ENCODE measurements around the gene GPR89B.
"Not testable (repeated sequence)": the region's sequence is repeated elsewhere in the genome, so short reads cannot be mapped to it uniquely, and the experiment has no call there.

GPR89B gene

DNA sequence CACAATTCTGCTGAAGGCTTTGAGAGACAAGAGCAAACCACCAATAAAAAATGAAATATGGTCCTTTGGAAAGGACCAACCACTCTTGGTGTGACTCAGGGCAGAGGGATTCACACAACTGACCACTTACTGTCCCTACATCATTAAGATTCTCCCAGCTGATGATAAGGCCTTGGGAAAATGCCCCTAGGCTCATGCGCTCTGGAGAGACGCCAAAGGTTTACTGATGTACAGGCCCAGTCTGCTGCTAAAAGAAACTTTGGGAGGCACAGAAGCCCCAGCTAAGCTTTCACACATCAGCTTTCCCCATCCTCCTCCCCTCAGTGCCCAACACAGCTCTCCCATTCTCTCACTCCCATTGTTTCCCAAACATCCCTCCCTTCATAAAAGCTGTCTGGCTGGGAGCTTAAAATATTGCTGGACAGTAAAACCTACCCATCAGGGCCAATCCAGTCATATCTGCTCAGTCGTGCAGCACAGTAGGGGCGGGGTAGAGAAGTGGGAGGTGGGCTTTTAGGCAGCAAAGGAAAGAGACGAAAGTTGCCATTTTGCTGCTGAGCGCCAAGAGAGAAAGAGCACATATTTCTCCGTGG, 25.9 kb upstream of the GPR89B start, which contains the start of gene GJA8:
GJA8 (plus strand) TSS at position 543 of the 593 bp plus-strand sequence. CDS start 5,161 bp downstream, outside the sequence.
- H3K27me3 ChIP-seq (ENCODE audit: control insufficient read depth, insufficient read depth, low read length) = no peaks in the 10 kb centered on the region
- no peaks in the 10 kb centered on the region for H3K4me1 ChIP-seq (ENCODE audit: control insufficient read depth, insufficient read depth, low read length)
- H3K36me3 ChIP-seq (ENCODE audit: control insufficient read depth, insufficient read depth, low read length) = no peaks in the 10 kb centered on the region
- no peak within 1 kb of the TSS for H3K4me3 ChIP-seq (ENCODE audit: low read depth, low read length)
- H3K27ac ChIP-seq (ENCODE audit: low read depth, low read length) = no peak within 1 kb of the TSS
- no peaks in the 10 kb centered on the region for H3K9me3 ChIP-seq (ENCODE audit: control insufficient read depth, insufficient read depth, low read depth, low read length)
- H3K9ac ChIP-seq (ENCODE audit: low read length) = no peak within 1 kb of the TSS

DNA sequence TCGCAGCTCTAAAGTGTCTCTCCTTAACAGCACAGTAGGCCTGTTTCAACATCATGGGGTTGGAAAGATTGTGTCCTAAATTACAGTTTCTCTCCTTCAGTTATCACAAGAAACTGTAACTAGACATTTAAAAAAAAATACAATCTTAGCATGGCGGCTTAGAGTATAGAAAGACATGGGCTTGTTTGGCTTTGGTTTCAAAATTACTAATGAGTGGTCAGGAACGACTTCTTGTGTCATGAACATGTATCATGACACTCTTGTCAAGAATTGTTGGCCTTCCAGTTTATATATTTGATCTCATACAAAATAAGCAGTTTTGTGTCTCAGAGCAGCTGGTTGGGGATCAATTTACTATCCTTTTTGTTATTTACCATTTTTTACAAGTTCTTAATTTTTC, 23.5 kb upstream of the GPR89B start:
- no peaks in the 10 kb centered on the region for H3K4me1 ChIP-seq (ENCODE audit: control insufficient read depth, insufficient read depth, low read length)
- H3K27ac ChIP-seq (ENCODE audit: low read depth, low read length) = no peak overlapping the region
- no peak overlapping the region for H3K9ac ChIP-seq (ENCODE audit: low read length)
- no peaks in the 10 kb centered on the region for H3K9me3 ChIP-seq (ENCODE audit: control insufficient read depth, insufficient read depth, low read depth, low read length)
- no peak overlapping the region for H3K4me3 ChIP-seq (ENCODE audit: low read depth, low read length)
- no peaks in the 10 kb centered on the region for H3K27me3 ChIP-seq (ENCODE audit: control insufficient read depth, insufficient read depth, low read length)
- H3K36me3 ChIP-seq (ENCODE audit: control insufficient read depth, insufficient read depth, low read length) = no peaks in the 10 kb centered on the region

DNA sequence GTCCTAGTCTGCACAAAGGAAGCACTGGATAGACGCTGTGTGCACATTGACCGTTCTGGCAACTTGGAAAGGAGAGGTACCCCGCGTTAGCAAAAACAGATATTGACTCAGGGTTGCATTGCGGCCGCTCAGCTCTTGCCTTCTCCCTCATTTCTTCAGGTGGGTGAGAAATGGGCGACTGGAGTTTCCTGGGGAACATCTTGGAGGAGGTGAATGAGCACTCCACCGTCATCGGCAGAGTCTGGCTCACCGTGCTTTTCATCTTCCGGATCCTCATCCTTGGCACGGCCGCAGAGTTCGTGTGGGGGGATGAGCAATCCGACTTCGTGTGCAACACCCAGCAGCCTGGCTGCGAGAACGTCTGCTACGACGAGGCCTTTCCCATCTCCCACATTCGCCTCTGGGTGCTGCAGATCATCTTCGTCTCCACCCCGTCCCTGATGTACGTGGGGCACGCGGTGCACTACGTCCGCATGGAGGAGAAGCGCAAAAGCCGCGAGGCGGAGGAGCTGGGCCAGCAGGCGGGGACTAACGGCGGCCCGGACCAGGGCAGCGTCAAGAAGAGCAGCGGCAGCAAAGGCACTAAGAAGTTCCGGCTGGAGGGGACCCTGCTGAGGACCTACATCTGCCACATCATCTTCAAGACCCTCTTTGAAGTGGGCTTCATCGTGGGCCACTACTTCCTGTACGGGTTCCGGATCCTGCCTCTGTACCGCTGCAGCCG, 20.3 kb upstream of the GPR89B start:
- Histone ChIP-seq H3K36me3 (ENCODE audit: control insufficient read depth, insufficient read depth, low read length) (no peaks in the 10 kb centered on the region), H3K4me1 (ENCODE audit: control insufficient read depth, insufficient read depth, low read length) (no peaks in the 10 kb centered on the region), H3K27me3 (ENCODE audit: control insufficient read depth, insufficient read depth, low read length) (no peaks in the 10 kb centered on the region), H3K27ac (ENCODE audit: low read depth, low read length) (no peak overlapping the region), H3K9me3 (ENCODE audit: control insufficient read depth, insufficient read depth, low read depth, low read length) (no peaks in the 10 kb centered on the region), H3K4me3 (ENCODE audit: low read depth, low read length) (no peak overlapping the region), H3K9ac (ENCODE audit: low read length) (no peak overlapping the region)

DNA sequence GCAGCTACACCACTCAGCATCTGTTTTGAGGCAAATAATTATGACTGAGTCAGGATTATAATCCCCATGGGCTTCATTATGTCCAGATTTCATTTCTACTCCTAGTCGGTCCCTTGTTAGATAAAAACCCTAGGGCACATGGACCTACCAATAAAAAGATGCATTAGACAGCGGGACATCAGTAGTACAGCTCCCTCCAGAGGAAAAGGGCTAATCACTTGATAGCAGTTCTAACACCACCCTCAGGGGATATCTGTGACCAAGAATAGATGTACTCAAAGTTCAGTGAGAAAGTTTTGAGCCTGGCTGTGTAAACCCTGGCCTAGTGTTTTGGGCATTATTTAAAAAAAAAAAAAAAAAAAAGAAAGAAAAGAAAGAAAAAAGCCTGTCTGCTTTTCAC, 15.7 kb upstream of the GPR89B start:
- Histone ChIP-seq H3K36me3 (ENCODE audit: control insufficient read depth, insufficient read depth, low read length) (no peaks in the 10 kb centered on the region), H3K9ac (ENCODE audit: low read length) (no peak overlapping the region), H3K4me1 (ENCODE audit: control insufficient read depth, insufficient read depth, low read length) (no peaks in the 10 kb centered on the region), H3K27me3 (ENCODE audit: control insufficient read depth, insufficient read depth, low read length) (peaks cover 2% of the 10 kb centered on the region; the same call in 1 of the 2 replicates), H3K27ac (ENCODE audit: low read depth, low read length) (no peak overlapping the region), H3K4me3 (ENCODE audit: low read depth, low read length) (no peak overlapping the region), H3K9me3 (ENCODE audit: control insufficient read depth, insufficient read depth, low read depth, low read length) (no peaks in the 10 kb centered on the region)

DNA sequence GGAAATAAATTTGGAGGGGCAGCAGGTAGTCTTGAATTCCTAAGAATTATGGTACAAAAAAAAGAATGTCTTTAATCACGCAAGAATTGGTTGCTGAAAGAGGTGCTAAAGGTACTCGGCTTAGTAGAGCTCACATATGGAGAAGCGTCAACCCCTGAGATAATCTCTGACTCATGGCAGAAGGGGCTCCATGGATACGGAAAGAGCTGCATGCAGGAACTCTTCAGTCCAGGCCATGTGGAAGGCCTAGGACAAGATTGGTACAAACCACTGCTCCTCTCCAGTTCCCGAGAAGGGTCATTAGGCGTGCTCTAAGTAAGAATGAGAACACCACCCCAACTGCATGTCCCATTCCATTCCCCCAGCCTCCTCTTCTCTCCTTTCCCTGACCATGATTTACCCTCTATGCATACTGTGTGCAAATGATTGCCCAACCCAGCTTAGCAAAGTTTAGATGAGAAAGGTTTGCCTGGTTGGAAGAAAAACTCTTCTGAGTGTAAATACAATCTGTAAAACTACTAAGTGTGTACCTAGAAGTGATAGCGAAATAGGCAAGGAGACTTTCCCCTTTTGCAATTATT, 14.8 kb upstream of the GPR89B start:
- Histone ChIP-seq H3K9ac (ENCODE audit: low read length) (no peak overlapping the region), H3K4me3 (ENCODE audit: low read depth, low read length) (no peak overlapping the region), H3K27ac (ENCODE audit: low read depth, low read length) (no peak overlapping the region), H3K27me3 (ENCODE audit: control insufficient read depth, insufficient read depth, low read length) (peaks cover 2% of the 10 kb centered on the region; the same call in 1 of the 2 replicates), H3K4me1 (ENCODE audit: control insufficient read depth, insufficient read depth, low read length) (no peaks in the 10 kb centered on the region), H3K36me3 (ENCODE audit: control insufficient read depth, insufficient read depth, low read length) (no peaks in the 10 kb centered on the region), H3K9me3 (ENCODE audit: control insufficient read depth, insufficient read depth, low read depth, low read length) (no peaks in the 10 kb centered on the region)

DNA sequence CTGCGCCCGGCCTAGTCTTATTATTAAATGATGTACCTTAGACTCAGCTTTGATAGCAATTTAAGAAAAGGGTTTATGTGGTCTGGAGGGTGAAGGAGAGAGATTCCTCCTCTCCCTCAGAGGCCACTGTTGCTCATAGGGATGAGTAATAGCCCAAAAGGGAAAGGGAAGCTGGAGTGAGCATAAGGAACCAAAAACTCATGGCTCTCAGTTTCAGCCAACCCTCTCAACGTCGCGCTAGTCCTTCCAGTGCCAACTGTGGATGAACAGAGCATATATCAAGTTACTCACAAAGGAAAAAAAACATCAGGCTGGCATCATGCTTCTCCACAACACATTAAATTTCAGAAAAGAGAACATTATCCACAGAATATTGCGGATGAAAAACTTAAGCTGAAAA, 8.3 kb upstream of the GPR89B start:
- H3K4me1 ChIP-seq (ENCODE audit: control insufficient read depth, insufficient read depth, low read length) = peaks cover 5% of the 10 kb centered on the region
- H3K9me3 ChIP-seq (ENCODE audit: control insufficient read depth, insufficient read depth, low read depth, low read length) = no peaks in the 10 kb centered on the region
- H3K9ac ChIP-seq (ENCODE audit: low read length) = no peak overlapping the region
- no peak overlapping the region for H3K27ac ChIP-seq (ENCODE audit: low read depth, low read length)
- no peaks in the 10 kb centered on the region for H3K36me3 ChIP-seq (ENCODE audit: control insufficient read depth, insufficient read depth, low read length)
- H3K4me3 ChIP-seq (ENCODE audit: low read depth, low read length) = no peak overlapping the region
- peaks cover 2% of the 10 kb centered on the region; the same call in 1 of the 2 replicates for H3K27me3 ChIP-seq (ENCODE audit: control insufficient read depth, insufficient read depth, low read length)

DNA sequence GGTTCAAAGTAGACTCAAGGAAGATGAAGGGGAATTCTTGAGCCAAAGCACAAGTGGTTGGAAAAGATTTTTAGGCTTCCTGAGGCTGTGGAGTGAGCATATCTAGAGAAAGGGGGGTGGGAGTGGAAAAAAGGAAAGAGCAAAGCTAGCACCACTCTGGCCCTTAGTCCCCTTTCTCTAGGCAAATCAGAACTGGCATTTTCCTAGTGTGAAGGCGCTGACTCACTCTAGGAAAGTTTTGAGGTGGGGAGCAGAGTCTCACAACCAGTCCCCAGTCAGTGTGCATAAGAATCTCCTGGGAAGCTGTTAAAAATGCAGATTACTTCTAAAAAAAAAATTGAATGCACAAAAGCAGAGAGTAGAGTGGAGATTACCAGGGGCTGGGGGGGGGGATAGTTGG, 3.4 kb upstream of the GPR89B start:
- H3K4me3 ChIP-seq (ENCODE audit: low read depth, low read length) = no peak overlapping the region
- no peaks in the 10 kb centered on the region for H3K27me3 ChIP-seq (ENCODE audit: control insufficient read depth, insufficient read depth, low read length)
- no peak overlapping the region for H3K9ac ChIP-seq (ENCODE audit: low read length)
- H3K9me3 ChIP-seq (ENCODE audit: control insufficient read depth, insufficient read depth, low read depth, low read length) = no peaks in the 10 kb centered on the region
- H3K27ac ChIP-seq (ENCODE audit: low read depth, low read length) = no peak overlapping the region
- H3K4me1 ChIP-seq (ENCODE audit: control insufficient read depth, insufficient read depth, low read length) = peaks cover 5% of the 10 kb centered on the region
- H3K36me3 ChIP-seq (ENCODE audit: control insufficient read depth, insufficient read depth, low read length) = no peaks in the 10 kb centered on the region

DNA sequence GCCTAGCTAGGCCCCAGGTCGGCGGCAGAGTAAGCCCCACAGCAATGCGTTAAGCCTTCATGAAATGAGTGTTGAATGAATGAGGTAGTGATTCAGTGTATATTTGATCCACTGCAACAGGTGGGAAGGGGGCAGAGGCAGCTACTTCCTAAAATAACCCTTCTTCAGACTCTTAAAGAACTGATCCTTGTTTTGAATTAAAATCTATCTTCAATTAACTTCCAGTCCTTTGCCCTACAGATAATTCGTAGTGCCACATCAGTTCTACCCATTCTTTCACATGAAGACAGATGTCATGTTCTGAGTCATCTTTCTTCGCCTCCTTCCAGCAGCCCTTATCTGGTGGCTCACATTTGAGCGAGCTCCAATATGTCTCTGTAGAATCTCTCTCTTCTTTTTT, 1.0 kb upstream of the GPR89B start:
- not testable (repeated sequence) for H3K36me3 ChIP-seq (ENCODE audit: control insufficient read depth, insufficient read depth, low read length); H3K27me3 ChIP-seq (ENCODE audit: control insufficient read depth, insufficient read depth, low read length); H3K4me1 ChIP-seq (ENCODE audit: control insufficient read depth, insufficient read depth, low read length); H3K4me3 ChIP-seq (ENCODE audit: low read depth, low read length); H3K9ac ChIP-seq (ENCODE audit: low read length); H3K9me3 ChIP-seq (ENCODE audit: control insufficient read depth, insufficient read depth, low read depth, low read length); H3K27ac ChIP-seq (ENCODE audit: low read depth, low read length)

DNA sequence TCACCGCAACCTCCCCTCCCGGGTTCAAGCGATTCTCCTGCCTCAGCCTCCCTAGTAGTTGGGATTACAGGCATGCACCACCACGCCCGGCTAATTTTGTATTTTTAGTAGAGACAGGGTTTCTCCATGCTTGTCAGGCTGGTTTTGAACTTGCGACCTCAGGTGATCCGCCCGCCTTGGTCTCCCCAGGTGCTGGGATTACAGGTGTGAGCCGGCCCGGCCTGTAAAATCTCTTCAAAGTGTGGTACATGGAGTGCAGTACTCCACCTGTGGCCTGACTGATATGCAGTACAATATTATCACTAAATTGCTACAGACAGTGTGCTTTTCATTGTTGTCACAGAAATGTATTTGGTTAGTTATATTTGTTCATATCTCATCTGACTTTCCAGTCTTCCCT, 531 bp upstream of the GPR89B start:
- H3K27me3 ChIP-seq (ENCODE audit: control insufficient read depth, insufficient read depth, low read length); H3K9me3 ChIP-seq (ENCODE audit: control insufficient read depth, insufficient read depth, low read depth, low read length); H3K4me1 ChIP-seq (ENCODE audit: control insufficient read depth, insufficient read depth, low read length); H3K9ac ChIP-seq (ENCODE audit: low read length); H3K27ac ChIP-seq (ENCODE audit: low read depth, low read length); H3K4me3 ChIP-seq (ENCODE audit: low read depth, low read length); H3K36me3 ChIP-seq (ENCODE audit: control insufficient read depth, insufficient read depth, low read length): not testable (repeated sequence)

DNA sequence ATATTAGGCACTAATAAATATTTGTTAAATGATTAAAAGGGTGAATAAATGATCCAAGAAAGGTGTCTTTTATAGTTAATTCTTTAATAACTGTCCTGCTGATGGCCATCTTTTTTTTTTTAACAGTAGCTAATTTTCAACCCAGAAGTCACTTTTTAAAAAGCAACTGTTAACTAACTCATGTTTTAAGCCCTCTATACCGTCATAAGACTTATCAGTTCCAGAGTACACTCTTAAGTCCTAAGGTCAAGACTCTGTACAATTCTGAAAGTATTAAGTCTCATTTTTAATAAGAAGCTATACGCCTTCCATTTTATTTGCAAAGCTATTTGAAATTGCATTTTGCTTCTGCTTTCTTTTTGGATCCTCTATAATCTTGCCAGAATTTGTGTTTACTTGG, 2.9 kb downstream of the GPR89B start:
- H3K36me3 ChIP-seq (ENCODE audit: control insufficient read depth, insufficient read depth, low read length); H3K9me3 ChIP-seq (ENCODE audit: control insufficient read depth, insufficient read depth, low read depth, low read length); H3K27me3 ChIP-seq (ENCODE audit: control insufficient read depth, insufficient read depth, low read length); H3K9ac ChIP-seq (ENCODE audit: low read length); H3K27ac ChIP-seq (ENCODE audit: low read depth, low read length); H3K4me3 ChIP-seq (ENCODE audit: low read depth, low read length); H3K4me1 ChIP-seq (ENCODE audit: control insufficient read depth, insufficient read depth, low read length): not testable (repeated sequence)

DNA sequence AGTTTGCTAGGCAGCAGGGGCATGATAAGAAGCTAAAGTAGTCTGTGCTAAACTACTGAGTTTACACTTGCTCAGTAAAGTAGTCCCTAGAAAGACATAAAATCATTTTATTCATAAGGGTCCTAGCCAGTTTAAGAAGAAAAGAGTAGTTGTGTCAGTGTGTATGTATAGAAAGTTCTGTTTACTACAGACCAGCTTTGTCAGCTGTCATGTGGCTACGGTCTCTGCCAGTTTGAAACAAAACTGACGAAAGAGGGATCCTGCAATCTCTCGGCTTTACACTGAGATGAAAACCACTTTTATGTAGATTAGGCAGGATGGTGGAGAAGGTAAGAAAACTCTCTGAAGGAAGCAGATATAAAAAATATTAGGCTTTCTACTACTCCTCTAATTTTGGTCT, 7.1 kb downstream of the GPR89B start:
- H3K27me3 ChIP-seq (ENCODE audit: control insufficient read depth, insufficient read depth, low read length); H3K27ac ChIP-seq (ENCODE audit: low read depth, low read length); H3K36me3 ChIP-seq (ENCODE audit: control insufficient read depth, insufficient read depth, low read length); H3K4me3 ChIP-seq (ENCODE audit: low read depth, low read length); H3K4me1 ChIP-seq (ENCODE audit: control insufficient read depth, insufficient read depth, low read length); H3K9me3 ChIP-seq (ENCODE audit: control insufficient read depth, insufficient read depth, low read depth, low read length); H3K9ac ChIP-seq (ENCODE audit: low read length): not testable (repeated sequence)
